GM19452 (cell line): ENCODE measurements around the gene NAP1L5.

Experiments used
- ATAC-seq: cut with Tn5 transposase; IDR thresholded peaks from one replicate; pipeline ENCODE4 v1.9.1; 2021; ENCODE audit not compliant: unreplicated experiment

NAP1L5 gene

GRCh38 chr4:88697588-88698329 is at the start of gene NAP1L5:
Gene NAP1L5, minus strand, starts transcription at chr4:88697829. Its CDS starts 75 bp downstream, at chr4:88697754.
- peak; percentile 97 for ATAC-seq

GRCh38 chr4:88747351-88747750 is 49.7 kb upstream of the NAP1L5 start:
- no peak for ATAC-seq

- ATAC-seq, result no peak
These were observed 48.6 kb upstream of the NAP1L5 start for GRCh38 chr4:88746206-88746605.

- ATAC-seq, result no peak
These were observed 48.0 kb upstream of the NAP1L5 start for GRCh38 chr4:88745581-88746163.

GRCh38 chr4:88745175-88745574 is 47.5 kb upstream of the NAP1L5 start:
- no peak for ATAC-seq

- ATAC-seq, result no peak
These were observed 47.0 kb upstream of the NAP1L5 start for GRCh38 chr4:88744609-88745008.

GRCh38 chr4:88743696-88744095 is 46.1 kb upstream of the NAP1L5 start:
- ATAC-seq, result no peak

GRCh38 chr4:88742561-88742960 is 44.9 kb upstream of the NAP1L5 start:
- no peak for ATAC-seq

GRCh38 chr4:88738180-88738579 is 40.6 kb upstream of the NAP1L5 start:
- ATAC-seq, result no peak

GRCh38 chr4:88737307-88737941 is 39.8 kb upstream of the NAP1L5 start:
- ATAC-seq, result peak; percentile 96

GRCh38 chr4:88736264-88736663 is 38.6 kb upstream of the NAP1L5 start:
- no peak for ATAC-seq

GRCh38 chr4:88735564-88735963 is 37.9 kb upstream of the NAP1L5 start:
- ATAC-seq, result no peak

GRCh38 chr4:88734403-88734949 is 36.8 kb upstream of the NAP1L5 start:
- no peak for ATAC-seq

GRCh38 chr4:88732714-88733368 is 35.2 kb upstream of the NAP1L5 start:
- no peak for ATAC-seq

GRCh38 chr4:88731381-88731780 is 33.8 kb upstream of the NAP1L5 start:
- no peak for ATAC-seq

- ATAC-seq, result no peak
These were observed 33.2 kb upstream of the NAP1L5 start for GRCh38 chr4:88730811-88731210.

GRCh38 chr4:88729146-88729760 is 31.6 kb upstream of the NAP1L5 start:
- no peak for ATAC-seq

- ATAC-seq, result no peak
These were observed 30.5 kb upstream of the NAP1L5 start for GRCh38 chr4:88728146-88728545.

- ATAC-seq, result no peak
These were observed 28.4 kb upstream of the NAP1L5 start for GRCh38 chr4:88725986-88726385.

- no peak for ATAC-seq
These were observed 27.5 kb upstream of the NAP1L5 start for GRCh38 chr4:88725143-88725542.

GRCh38 chr4:88724406-88724805 is 26.8 kb upstream of the NAP1L5 start:
- ATAC-seq, result no peak
